Occipital lobe (tissue), 2 donors: ENCODE results near the gene SV2B. TPM values are rescaled to one million over a fixed set of nuclear protein-coding genes. Genes with fewer than 3 reads are reported as not detected.

ENCODE experiments used
- DNase-seq: peaks from one replicate; lab custom pipeline; 2025; lab: John Stamatoyannopoulos, UW
- total RNA-seq: library from RNA; depleted of rRNA; stranded (reverse); fragments of >200 nt; gene quantifications from one replicate; pipeline ENCODE4 v1.2.3, GENCODE V29; 2014

Gene SV2B
- total RNA-seq, 1 donor from 2014 or later = 33.5 TPM

DNA sequence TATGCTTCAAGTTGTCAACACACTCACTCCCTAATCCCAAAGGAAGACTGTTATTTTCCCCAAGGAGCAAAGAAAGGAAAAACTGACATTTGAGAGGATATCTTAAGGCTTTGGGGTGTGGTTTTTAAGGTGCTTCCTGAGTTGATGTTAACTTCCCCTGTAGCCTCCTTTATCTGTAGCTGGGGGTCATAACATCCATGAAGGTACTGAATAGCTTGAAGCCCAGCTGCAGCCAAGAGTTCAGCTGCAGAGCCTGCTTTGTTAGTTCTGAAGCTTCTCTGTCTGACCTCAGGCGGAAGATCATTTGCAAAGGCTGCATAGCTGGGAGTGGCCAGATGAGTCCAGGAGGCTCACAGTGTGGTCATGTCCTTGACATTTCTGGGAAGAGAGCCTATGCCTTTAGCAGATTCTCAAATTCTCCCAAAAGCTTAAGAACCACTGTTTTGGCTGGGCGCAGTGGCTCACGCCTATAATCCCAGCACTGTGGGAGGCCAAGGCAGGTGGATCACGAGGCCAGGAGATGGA is 165.4 kb downstream of the SV2B start:
- DNase-seq = no peak

DNA sequence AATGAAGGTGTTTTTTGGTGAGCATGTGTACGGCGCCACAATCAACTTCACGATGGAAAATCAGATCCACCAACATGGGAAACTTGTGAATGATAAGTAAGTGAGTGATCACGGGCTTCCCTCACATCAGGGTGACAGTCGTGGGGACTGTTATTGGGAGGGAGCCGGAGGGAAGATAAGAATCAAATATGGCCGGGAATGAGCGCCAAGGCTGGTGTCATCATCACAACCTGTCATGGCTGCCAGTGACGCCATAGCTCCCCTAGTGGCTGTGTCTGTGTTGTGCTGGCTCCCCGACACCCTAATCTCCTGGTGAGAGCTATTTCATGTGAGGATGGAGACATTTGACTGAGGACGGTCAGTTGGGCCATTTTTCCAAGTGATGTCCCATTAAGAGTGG is 168.5 kb downstream of the SV2B start:
- no peak for DNase-seq

DNA sequence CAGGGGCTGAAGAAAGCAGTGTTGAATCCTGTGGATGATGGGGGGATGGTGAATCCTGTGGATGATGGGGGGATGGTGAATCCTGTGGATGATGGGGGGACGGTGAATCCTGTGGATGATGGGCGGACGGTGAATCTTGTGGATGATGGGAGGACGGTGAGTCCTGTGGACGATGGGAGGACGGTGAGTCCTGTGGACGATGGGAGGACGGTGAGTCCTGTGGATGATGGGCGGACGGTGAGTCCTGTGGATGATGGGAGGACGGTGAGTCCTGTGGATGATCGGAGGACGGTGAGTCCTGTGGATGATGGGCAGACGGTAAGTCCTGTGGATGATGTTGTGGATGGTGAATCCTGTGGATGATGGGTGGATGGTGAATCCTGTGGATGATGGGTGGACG is 170.7 kb downstream of the SV2B start:
- DNase-seq = no peak

DNA sequence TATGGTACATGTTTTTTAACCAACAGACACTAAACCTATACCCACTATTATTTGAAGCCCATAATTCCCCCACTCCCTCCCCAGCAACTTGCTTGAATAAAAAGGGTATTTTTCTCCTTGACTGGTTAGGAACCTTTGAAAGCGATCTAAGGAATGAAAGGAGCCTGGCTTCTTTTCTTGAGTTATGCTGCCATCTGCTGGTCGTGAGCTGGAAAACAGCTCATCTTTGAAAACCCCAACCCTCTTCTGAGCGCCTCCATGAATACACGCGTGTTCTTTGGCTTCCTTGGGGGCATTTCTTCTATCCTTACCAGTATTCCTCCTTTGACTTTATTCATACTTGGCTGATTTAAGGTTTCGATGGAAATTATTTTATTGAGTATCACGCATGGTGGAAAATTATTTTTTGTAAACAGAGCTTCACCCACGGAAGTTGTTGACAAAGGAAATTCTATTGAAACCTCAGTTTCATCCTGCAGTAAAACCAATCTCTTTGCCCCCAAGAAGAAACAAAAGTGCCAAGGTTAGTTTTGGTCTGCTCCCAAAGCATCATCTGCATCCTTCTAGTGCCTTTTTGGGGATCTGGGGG is 171.6 kb downstream of the SV2B start:
- peak; percentile 27 for DNase-seq

DNA sequence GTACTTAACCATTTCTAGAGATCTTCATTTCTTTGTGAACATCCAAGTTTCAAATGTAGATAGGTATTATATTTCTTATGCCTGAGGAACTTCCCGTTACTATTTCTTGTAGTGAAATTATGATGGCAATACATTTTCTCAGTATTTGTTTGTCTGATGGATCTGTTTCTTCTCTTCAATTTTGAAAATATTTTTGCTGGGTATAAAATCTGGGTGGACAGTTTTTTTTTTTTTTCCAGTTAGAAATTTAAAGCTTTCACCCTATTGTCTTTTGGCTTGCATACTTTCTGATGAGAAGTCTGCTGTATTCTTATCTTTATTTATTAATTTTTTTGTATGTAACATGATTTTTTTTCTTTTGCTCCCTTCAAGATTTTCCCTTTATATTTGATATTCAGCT is 175.8 kb downstream of the SV2B start:
- no peak for DNase-seq

DNA sequence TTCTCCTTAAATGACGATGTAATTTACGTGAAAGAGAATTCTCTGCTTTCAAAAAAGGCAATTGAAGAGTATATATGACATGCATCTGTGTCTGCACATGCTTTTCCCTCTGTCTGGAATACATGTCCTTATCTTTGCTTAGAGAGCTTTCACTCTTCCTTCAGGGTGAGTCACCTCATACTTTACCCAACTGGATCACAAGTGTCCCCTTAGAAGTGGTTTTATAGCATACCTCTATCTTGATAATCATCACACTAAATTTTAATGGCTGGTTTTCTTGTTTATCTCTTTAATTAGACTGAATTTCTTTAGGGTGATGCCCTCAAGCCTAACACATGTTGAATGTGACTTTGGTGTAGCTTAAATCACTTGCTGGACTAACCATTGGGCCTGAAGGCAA is 178.9 kb downstream of the SV2B start:
- DNase-seq = no peak

DNA sequence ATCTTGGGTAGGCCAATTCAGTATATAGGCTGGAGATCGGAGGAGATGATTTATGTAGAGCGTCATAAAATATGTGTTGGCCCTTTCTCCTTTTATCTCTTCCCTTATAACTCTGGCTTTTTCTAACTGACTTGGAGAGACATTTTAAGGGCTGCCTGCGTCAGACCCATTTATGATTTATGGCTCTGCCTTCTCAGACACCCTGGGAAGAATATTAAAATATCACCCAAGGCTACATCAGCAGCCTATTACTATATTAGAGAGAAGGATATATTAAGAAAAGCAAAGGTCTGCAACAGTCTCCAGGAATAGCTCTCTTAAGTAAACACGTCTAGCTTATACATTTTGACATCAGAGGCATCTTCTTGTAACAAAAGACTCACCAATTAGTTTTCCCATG is 179.4 kb downstream of the SV2B start:
- DNase-seq = no peak

DNA sequence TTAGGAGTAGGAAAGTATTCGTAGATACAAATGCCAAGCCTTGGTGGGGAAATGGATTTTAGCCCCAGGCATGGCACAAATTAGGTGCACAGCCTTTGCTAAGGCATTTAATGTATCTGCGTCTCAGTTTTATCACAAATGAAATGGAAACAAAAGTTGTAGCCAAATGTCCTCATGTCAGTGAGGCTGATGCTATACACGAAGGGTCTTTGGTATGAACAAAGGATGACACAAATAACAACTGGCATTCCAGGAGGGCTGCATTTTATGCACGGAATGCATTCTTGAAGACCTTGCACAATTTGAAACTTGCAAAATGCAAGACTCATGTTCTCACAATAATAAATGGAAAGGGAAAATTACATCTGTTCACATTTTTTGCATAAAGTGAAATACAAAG is 181.9 kb downstream of the SV2B start:
- DNase-seq = no peak

DNA sequence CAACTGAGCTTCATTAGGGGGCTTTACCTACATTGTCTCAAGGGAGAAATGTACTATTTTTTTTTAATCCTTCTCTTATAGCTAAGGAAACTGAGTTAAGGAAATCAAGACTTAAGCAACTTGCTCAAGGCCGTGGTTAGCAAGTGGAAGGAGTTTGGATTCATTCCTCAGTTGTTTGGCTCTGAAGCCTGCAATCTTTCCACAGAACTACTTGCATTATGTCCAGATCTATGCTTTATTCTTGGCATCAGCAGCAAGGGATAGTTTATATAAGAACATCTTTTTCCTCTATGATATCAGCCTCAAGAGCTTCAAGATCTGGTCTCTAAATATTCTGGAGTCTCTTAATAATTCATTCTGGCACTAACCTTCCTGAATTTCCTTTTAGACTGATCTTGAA is 182.4 kb downstream of the SV2B start:
- no peak for DNase-seq

DNA sequence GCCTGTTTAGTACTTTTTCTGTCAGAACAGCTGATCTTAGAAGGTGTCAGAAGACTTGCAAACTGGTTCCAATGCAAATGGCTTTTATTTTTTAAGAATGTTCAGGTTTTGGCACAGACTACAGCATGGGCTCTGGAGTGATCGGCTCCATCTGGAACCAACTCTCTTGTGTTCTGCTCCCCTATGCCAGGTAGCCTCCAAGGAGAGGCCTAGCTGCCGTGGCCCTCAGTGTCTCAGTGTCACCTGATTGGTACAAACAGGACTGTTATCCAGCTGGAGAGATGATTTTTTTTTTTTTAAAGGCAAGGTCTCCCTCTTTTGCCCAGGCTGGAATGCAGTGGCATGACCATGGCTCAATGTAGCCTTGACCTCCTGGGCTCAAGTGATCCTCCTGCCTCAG is 183.1 kb downstream of the SV2B start:
- DNase-seq = no peak

DNA sequence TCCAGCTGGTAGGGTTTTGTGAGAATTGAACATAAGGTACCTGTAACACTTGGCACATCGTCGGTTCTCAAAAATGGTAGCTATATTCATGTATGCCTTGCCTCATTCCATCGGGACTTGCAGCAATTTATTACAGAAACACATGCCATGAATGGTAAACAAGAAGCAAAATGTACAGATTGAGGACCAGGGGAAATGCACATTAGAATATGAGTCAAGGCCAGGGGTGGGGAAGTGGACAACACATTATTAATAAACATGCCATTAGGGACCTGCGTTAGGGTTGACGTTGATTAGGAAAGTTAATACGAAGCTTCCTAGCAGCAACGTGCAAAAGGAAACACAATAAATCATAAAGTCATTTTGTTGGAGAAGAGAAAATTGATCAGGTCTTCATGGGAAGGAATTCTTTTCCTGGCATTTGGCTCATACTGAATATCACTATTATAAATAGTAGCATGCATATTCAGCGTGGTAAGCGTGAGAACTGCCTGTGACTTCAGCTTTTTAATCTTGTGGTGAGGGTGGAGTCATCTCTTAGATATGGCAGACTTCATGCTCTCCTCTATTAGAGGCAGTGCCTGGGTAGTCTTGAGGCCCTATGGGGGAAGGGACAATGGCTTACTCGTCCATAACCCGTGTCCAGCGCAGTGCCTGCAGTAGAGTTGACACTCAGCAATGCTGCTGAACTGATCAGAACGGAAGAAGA is 184.9 kb downstream of the SV2B start:
- no peak for DNase-seq

DNA sequence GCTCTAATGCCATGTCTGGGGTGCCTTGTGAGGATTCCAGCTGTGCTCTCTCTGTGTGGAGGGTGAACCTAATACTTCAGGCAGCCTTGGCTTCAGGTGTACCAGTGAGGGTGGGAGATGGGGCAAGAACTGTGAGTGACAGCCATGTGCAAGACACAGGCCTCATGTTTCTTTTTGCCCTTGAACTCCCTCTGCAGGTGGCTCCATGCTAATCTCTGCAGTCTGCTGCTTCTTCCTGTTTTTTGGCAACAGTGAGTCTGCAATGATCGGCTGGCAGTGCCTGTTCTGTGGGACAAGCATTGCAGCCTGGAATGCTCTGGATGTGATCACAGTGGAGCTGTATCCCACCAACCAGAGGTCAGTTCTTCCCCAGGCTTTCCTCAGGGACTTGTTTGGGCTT is 189.3 kb downstream of the SV2B start:
- no peak for DNase-seq

DNA sequence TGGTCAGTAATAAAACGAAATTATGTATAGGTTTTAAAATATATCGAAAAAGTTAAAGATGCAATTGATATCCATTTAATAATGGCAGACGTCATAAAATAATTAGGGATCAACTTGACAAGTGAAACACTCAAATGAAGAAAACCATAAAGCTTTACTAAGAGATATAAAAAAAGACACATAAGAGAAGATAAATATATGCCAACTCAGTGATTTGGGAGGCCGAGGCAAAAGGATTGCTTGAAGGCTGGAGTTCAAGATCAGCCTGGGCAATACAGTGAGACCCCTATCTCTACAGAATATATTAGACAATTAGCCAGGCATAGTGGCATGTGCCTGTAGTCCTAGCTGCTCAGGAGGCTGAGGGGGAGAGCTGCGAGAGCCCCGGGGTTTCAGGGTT is 190.5 kb downstream of the SV2B start:
- DNase-seq = no peak

DNA sequence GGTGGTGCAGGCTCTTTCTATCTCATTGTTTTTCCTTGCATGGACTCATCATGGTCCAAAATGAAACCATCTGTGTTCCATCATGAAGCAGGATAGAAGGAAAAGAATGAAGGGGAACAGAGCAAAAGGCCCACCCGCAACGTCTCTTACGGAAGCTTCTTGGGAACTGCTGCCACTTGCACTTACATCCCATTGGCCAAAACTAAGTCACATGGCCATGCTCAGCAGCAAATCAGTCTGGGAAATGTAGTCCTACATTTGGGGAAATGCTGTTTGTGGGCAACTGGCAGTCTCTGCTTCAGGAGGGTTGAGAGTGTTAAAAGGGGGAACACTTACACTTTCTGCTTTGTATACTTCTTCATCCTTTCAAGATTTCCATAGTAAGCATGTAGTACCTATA is 191.6 kb downstream of the SV2B start:
- DNase-seq = no peak

DNA sequence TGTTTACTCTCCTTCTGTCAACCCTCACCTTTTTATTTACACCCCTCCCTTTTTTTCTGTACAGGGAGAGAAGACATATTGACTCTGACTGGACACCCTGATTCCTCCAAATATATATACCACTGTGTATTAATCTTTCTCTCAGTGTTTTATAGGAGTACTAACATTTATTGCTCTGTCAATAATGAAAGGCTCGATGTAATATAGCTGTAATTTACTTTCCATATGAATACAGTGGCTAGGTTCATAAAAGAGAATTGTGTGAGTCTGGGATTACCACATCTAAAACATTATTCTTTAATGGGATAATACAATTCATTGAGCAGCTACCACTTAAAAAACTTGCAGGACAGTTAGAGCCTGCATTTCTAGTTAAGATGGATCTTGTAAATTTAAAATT is 194.3 kb downstream of the SV2B start:
- DNase-seq = no peak

DNA sequence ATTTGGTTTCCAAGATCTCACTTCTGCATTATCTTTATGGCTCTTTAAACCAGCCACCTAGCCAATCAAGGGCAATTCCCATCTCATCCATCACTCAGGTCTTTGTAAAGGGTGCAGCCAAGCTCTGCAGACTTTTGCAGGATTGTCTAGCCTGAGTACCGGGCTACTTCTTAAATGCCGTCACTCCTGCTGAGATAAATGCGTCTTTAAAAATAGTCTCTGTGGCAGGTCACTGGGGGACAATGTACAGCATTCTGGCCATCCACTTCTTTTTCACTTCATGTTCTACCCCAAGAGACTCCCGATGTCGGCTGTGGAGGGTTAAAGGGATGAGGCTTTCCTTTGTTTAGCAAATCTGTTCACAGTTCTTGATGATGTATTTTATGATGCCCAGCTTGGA is 194.7 kb downstream of the SV2B start:
- no peak for DNase-seq

DNA sequence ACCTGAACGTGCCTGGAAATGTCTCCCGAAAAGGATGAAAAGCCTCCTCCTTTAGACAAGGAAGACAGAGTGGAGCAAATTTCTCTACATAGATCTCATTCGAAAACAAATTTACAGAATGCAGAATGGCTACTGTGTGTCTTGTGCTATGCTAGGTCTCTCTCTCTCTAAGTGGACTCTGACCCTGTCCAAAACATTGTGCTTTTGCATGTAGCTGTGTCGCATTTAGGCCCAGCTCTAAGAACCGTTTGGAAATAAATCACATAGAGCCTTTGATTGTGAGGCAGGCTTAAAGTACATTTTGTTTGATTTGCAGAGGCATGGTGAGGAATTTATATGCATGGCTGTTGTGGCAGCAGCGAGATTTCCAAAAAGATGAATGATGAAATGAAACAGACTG is 198.0 kb downstream of the SV2B start:
- no peak for DNase-seq

DNA sequence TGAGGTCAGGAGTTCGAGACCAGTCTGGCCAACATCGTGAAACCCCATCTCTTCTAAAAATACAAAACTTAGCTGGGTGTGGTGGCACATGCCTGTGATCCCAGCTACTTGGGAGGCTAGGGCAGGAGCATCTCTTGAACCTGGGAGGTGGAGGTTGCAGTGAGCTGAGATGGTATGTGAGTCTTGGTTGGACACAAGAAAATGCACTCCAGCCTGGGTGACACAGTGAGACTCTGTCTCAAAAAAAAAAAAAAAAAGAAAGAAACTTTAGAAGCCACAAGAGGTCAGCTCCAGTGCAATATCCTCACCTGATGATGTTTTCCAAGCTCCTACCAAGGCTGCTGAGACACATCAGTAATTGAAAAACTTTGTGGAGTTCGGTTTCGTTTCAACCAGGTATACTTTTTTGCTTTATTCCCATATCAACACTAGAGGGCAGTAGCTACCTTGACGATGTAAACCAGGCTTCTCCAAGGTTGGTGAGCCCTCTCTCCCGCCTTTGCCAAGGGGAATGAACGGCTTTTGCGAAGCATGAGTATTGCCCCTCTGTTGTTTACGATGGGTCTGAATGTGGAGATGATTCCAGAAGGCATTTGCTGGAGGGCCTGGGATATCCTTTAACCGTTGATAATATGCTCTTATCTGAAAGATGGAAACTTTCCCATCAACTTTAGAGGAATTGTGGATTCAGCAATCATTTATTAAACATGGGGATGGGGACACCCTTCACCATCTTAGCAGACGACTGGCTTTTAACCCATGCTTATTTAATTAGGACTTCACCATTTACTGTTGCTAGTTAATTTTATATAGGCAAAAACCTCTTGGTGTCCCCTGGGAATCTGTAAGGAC is 202.8 kb downstream of the SV2B start:
- DNase-seq = no peak

DNA sequence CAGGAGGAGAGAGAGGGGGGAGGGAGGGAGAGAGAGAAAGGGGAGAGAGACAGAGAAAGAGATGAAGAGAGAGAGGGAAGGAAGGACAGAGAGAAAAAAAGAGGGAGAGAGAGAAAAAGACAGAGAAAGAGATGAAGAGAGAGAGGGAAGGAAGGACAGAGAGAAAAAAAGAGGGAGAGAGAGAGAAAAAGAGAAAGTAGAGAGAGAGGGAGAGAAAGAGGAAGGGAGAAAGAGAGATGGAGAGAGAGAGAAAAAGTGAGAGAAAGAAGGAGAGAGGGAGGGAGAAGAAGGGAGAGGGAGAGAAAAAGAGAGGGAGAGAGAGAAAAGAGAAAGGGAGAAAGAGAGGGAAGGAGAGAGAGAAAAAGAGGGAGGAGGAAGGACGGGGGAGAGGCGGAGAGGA is 204.2 kb downstream of the SV2B start:
- DNase-seq = no peak

DNA sequence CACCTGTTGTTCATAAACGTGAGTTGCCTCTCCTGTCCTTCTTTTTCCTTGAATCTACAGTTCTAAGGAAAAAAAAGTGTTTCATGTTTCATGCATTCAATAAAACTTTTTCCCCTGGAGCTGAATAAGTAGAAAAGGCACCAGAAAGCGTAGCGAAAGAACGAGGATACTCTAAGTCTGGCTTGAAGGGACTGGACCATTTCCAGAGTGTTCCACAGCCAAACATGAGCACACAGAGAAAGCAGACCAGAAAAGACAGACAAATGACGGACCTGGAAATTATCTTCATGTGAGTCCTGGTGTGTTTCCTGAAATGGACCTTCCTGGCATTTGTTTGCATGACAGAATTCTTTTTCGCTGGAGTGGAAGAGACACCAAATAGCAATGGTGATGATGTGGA is 204.7 kb downstream of the SV2B start:
- DNase-seq = no peak

DNA sequence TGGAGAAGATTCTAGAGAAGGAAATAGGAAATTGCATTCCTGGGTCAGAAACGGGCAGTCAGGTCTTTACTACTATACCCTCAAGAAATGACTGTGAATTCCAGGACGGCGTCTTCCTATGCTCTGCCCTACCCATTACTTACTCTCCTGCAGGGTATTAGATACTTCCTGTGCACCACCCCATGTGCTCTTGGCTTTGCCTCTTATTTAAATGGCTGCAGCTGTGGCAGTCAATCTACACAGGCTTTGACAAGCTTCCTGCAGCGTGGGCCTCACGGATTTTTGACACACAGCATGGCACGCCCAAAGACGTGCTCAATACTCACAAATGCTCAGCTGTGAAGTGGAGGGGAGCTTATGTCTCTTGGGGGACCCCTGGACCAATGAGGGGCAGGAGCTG is 206.1 kb downstream of the SV2B start:
- DNase-seq = no peak

DNA sequence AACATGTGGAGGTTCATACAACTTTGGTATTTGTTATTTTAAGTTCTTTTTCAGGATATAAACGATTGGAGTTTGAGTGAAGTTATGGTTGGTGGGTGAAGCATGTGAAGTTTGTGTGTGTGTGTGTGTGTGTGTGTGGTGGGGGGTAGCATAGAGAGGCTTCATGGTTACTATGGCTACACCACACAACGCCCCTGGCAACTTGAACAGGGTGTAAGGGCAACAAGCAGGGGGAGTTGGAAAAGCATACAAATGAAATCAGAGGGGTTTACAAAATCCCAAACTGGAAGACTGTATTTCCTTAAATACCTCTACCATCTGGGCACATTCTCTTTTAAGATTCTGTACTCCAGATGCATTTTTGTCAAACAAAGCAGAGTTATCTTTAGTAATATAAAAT is 207.5 kb downstream of the SV2B start:
- no peak for DNase-seq

DNA sequence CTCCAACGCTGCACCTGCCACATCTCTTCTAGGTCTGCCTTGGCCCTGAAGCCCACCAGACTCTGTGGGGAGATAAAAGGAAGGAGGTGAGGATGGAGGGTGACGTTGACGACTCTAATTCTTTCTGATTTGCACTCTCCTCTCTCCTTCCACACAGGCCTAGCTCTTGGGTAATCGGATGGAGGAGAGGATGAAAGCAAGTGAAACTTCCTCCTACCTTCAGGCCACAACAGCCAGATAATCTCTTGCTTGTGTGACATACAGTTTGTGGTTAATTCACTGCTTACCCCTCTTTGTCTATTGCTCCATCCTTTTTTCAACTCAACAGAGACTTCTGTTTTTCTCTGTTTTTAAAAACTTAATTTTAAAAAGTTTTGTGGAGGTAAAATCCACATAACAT is 208.1 kb downstream of the SV2B start:
- DNase-seq = no peak
